Activated CD4-positive, alpha-beta T cell treated with anti-CD3 and anti-CD28 coated beads for 36 hours (primary cell): ENCODE data around the gene MICAL2. TPM values are rescaled to one million over a fixed set of nuclear protein-coding genes. Genes with fewer than 3 reads are reported as not detected.

Source experiments
- ATAC-seq: fragments of 200-7000 bp; cut with Tn5 transposase; one replicate; pipeline ENCODE4 v1.10.0; 2021; ENCODE audit warnings: mild to moderate bottlenecking, moderate library complexity
- CTCF ChIA-PET: fragments of 350-600 bp; sonication (Branson Sonifier 250); formaldehyde crosslinking; loops from one replicate; lab custom pipeline; 2021; ENCODE audit warnings: antibody characterized with exemption; lab: Charles Lee
- POLR2A ChIA-PET: fragments of 350-600 bp; sonication (Branson Sonifier 250); formaldehyde crosslinking; loops from one replicate; lab custom pipeline; 2021; ENCODE audit warnings: antibody characterized with exemption, inconsistent platforms; lab: Charles Lee
- DNase-seq: peaks from one replicate; pipeline ENCODE4 v3.0.0-alpha.2; 2020
- H3K27ac Mint-ChIP-seq: one replicate; pipeline ENCODE4 v1.8.0; 2021; ENCODE audit warnings: mixed read lengths
- H3K27me3 Mint-ChIP-seq: one replicate; pipeline ENCODE4 v1.8.0; 2021; ENCODE audit warnings: mixed read lengths
- H3K36me3 Mint-ChIP-seq: one replicate; pipeline ENCODE4 v1.8.0; 2021; ENCODE audit warnings: low read depth, mixed read lengths
- H3K4me1 Mint-ChIP-seq: one replicate; pipeline ENCODE4 v1.8.0; 2021; ENCODE audit warnings: mixed read lengths
- H3K4me3 Mint-ChIP-seq: one replicate; pipeline ENCODE4 v1.8.0; 2021; ENCODE audit warnings: mild to moderate bottlenecking, moderate library complexity, mixed read lengths
- H3K9me3 Mint-ChIP-seq: one replicate; pipeline ENCODE4 v1.8.0; 2021; ENCODE audit warnings: low read depth, mixed read lengths
- intact Hi-C, 2 experiments: fragments of 100-400 bp; cut with DNase I in 1 of 2; cut with micrococcal nuclease in 1 of 2; formaldehyde crosslinking; loops; one replicate each; pipeline versions ENCODE4 v1.14.2 to v1.15.1; 2022 to 2024; cut with DNase I, micrococcal nuclease
- total RNA-seq, 2 experiments: library from RNA; stranded (reverse); gene quantifications; one replicate each; pipeline ENCODE4 v1.2.3, GENCODE V29; 2021

MICAL2 gene
- total RNA-seq, 2 experiments from 2014 or later: 186 to 207 TPM

- CTCF ChIA-PET: interaction anchor here (0.8 to 3.9 kb wide), 17 partner anchors 8 to 202 kb away, joined by 3 to 16 read pairs (median 5); no protein-coding TSS in a partner anchor
- Mint-ChIP-seq H3K27ac (peak overlapping the region; percentile 92), H3K27me3 (no peaks in the 10 kb centered on the region), H3K4me1 (peaks cover 69% of the 10 kb centered on the region), H3K4me3 (peak overlapping the region; percentile 50), H3K36me3 (peaks cover 89% of the 10 kb centered on the region), H3K9me3 (peaks cover 12% of the 10 kb centered on the region)
- intact Hi-C loops: loop anchor here (1.0 to 2.0 kb wide), 7 partner anchors 17 to 97 kb away; partner anchors contain the start of gene MICAL2 (in 1 of the 2)
- DNase-seq: peak; percentile 80
- peak; percentile 85 for ATAC-seq
- POLR2A ChIA-PET: interaction anchor here (0.7 to 1.8 kb wide), 5 partner anchors 12 to 57 kb away, joined by 3 to 20 read pairs (median 4); no protein-coding TSS in a partner anchor
Measured at GRCh38 chr11:12207384-12208150, 97.2 kb downstream of the MICAL2 start.

GRCh38 chr11:12209096-12209495, 98.7 kb downstream of the MICAL2 start:
- CTCF ChIA-PET: interaction anchor here (0.6 to 0.9 kb wide), 3 partner anchors 27 to 144 kb away, joined by 3 to 5 read pairs (median 3); no protein-coding TSS in a partner anchor
- H3K4me3 Mint-ChIP-seq: no peak overlapping the region
- no peak overlapping the region for H3K27ac Mint-ChIP-seq
- H3K36me3 Mint-ChIP-seq: peaks cover 89% of the 10 kb centered on the region
- no peak for DNase-seq
- ATAC-seq: no peak
- H3K27me3 Mint-ChIP-seq: no peaks in the 10 kb centered on the region
- H3K9me3 Mint-ChIP-seq: peaks cover 4% of the 10 kb centered on the region
- intact Hi-C loops: no loop called here
- peaks cover 66% of the 10 kb centered on the region for H3K4me1 Mint-ChIP-seq
- POLR2A ChIA-PET: no interaction called here

GRCh38 chr11:12210200-12210599, 99.8 kb downstream of the MICAL2 start:
- H3K27ac Mint-ChIP-seq: no peak overlapping the region
- CTCF ChIA-PET: interaction anchor here (0.6 to 0.9 kb wide), 2 partner anchors 9 to 26 kb away, joined by 3 read pairs; no protein-coding TSS in a partner anchor
- peaks cover 59% of the 10 kb centered on the region for H3K4me1 Mint-ChIP-seq
- no peaks in the 10 kb centered on the region for H3K27me3 Mint-ChIP-seq
- H3K4me3 Mint-ChIP-seq: no peak overlapping the region
- intact Hi-C loops: no loop called here
- no peak for ATAC-seq
- peaks cover 86% of the 10 kb centered on the region for H3K36me3 Mint-ChIP-seq
- no peaks in the 10 kb centered on the region for H3K9me3 Mint-ChIP-seq
- POLR2A ChIA-PET: no interaction called here
- DNase-seq: no peak

GRCh38 chr11:12211331-12212065, 101.1 kb downstream of the MICAL2 start:
- H3K4me1 Mint-ChIP-seq: peaks cover 47% of the 10 kb centered on the region
- intact Hi-C loops: no loop called here
- no peak for DNase-seq
- H3K27ac Mint-ChIP-seq: no peak overlapping the region
- ChIA-PET POLR2A (interaction anchor here (0.6 kb wide), 1 partner anchor 13 kb away, joined by 4 read pairs; no protein-coding TSS in a partner anchor), CTCF (interaction anchor here (1.0 kb wide), 1 partner anchor 12 kb away, joined by 6 read pairs; no protein-coding TSS in a partner anchor)
- no peak overlapping the region for H3K4me3 Mint-ChIP-seq
- no peak for ATAC-seq
- no peaks in the 10 kb centered on the region for H3K27me3 Mint-ChIP-seq
- H3K9me3 Mint-ChIP-seq: no peaks in the 10 kb centered on the region
- H3K36me3 Mint-ChIP-seq: peaks cover 84% of the 10 kb centered on the region

- H3K4me1 Mint-ChIP-seq: peaks cover 39% of the 10 kb centered on the region
- ChIA-PET CTCF (interaction anchor here (0.8 to 1.0 kb wide), 2 partner anchors 11 to 89 kb away, joined by 3 to 6 read pairs; no protein-coding TSS in a partner anchor), POLR2A (interaction anchor here (0.6 kb wide), 1 partner anchor 12 kb away, joined by 4 read pairs; no protein-coding TSS in a partner anchor)
- no peaks in the 10 kb centered on the region for H3K9me3 Mint-ChIP-seq
- ATAC-seq (no peak), DNase-seq (no peak)
- no peak overlapping the region for H3K27ac Mint-ChIP-seq
- intact Hi-C loops: no loop called here
- H3K4me3 Mint-ChIP-seq: no peak overlapping the region
- H3K27me3 Mint-ChIP-seq: no peaks in the 10 kb centered on the region
- H3K36me3 Mint-ChIP-seq: peaks cover 78% of the 10 kb centered on the region
Measured at GRCh38 chr11:12212174-12212820, 101.9 kb downstream of the MICAL2 start.

- H3K4me3 Mint-ChIP-seq: no peak overlapping the region
- intact Hi-C loops: no loop called here
- POLR2A ChIA-PET: no interaction called here
- peaks cover 34% of the 10 kb centered on the region for H3K4me1 Mint-ChIP-seq
- peaks cover 73% of the 10 kb centered on the region for H3K36me3 Mint-ChIP-seq
- H3K9me3 Mint-ChIP-seq: no peaks in the 10 kb centered on the region
- no peak overlapping the region for H3K27ac Mint-ChIP-seq
- CTCF ChIA-PET: interaction anchor here (0.8 to 1.0 kb wide), 2 partner anchors 11 to 89 kb away, joined by 3 to 6 read pairs; no protein-coding TSS in a partner anchor
- ATAC-seq (no peak), DNase-seq (no peak)
- H3K27me3 Mint-ChIP-seq: no peaks in the 10 kb centered on the region
Measured at GRCh38 chr11:12212821-12213185, 102.4 kb downstream of the MICAL2 start.

- Mint-ChIP-seq H3K27ac (no peak overlapping the region), H3K4me3 (no peak overlapping the region), H3K9me3 (no peaks in the 10 kb centered on the region), H3K36me3 (peaks cover 70% of the 10 kb centered on the region), H3K4me1 (peaks cover 24% of the 10 kb centered on the region), H3K27me3 (no peaks in the 10 kb centered on the region)
- POLR2A ChIA-PET: no interaction called here
- DNase-seq (no peak), ATAC-seq (no peak)
- intact Hi-C loops: no loop called here
- CTCF ChIA-PET: interaction anchor here (1.1 kb wide), 1 partner anchor 22 kb away, joined by 4 read pairs; no protein-coding TSS in a partner anchor
Measured at GRCh38 chr11:12213883-12214282, 103.5 kb downstream of the MICAL2 start.

GRCh38 chr11:12214751-12215150, 104.4 kb downstream of the MICAL2 start:
- CTCF ChIA-PET: interaction anchor here (1.1 kb wide), 1 partner anchor 21 kb away, joined by 4 read pairs; no protein-coding TSS in a partner anchor
- no peak for ATAC-seq
- no peak overlapping the region for H3K4me3 Mint-ChIP-seq
- peak overlapping the region; percentile 2 for H3K27ac Mint-ChIP-seq
- intact Hi-C loops: no loop called here
- peaks cover 64% of the 10 kb centered on the region for H3K36me3 Mint-ChIP-seq
- peaks cover 20% of the 10 kb centered on the region for H3K4me1 Mint-ChIP-seq
- no peak for DNase-seq
- H3K9me3 Mint-ChIP-seq: no peaks in the 10 kb centered on the region
- H3K27me3 Mint-ChIP-seq: no peaks in the 10 kb centered on the region
- POLR2A ChIA-PET: no interaction called here

GRCh38 chr11:12215181-12215593, 104.8 kb downstream of the MICAL2 start:
- Mint-ChIP-seq H3K27ac (peak overlapping the region; percentile 2), H3K9me3 (no peaks in the 10 kb centered on the region), H3K4me1 (peaks cover 22% of the 10 kb centered on the region), H3K27me3 (no peaks in the 10 kb centered on the region), H3K4me3 (no peak overlapping the region), H3K36me3 (peaks cover 66% of the 10 kb centered on the region)
- ATAC-seq: no peak
- ChIA-PET POLR2A (no interaction called here), CTCF (interaction anchor here (1.0 to 1.2 kb wide), 3 partner anchors 8 to 21 kb away, joined by 4 to 5 read pairs (median 5); no protein-coding TSS in a partner anchor)
- intact Hi-C loops: no loop called here
- DNase-seq: no peak

GRCh38 chr11:12216041-12216451, 105.7 kb downstream of the MICAL2 start:
- ChIA-PET CTCF (interaction anchor here (1.0 to 1.2 kb wide), 2 partner anchors 9 kb away, joined by 5 read pairs; no protein-coding TSS in a partner anchor), POLR2A (no interaction called here)
- no peak overlapping the region for H3K4me3 Mint-ChIP-seq
- no peak for DNase-seq
- no peaks in the 10 kb centered on the region for H3K9me3 Mint-ChIP-seq
- H3K27ac Mint-ChIP-seq: no peak overlapping the region
- intact Hi-C loops: no loop called here
- no peaks in the 10 kb centered on the region for H3K27me3 Mint-ChIP-seq
- peaks cover 26% of the 10 kb centered on the region for H3K4me1 Mint-ChIP-seq
- H3K36me3 Mint-ChIP-seq: peaks cover 62% of the 10 kb centered on the region
- no peak for ATAC-seq
